Measurements from ENCODE around the gene GRIP1. TPM values are rescaled to one million over a fixed set of nuclear protein-coding genes. Genes with fewer than 3 reads are reported as not detected.

Gene GRIP1
- total and polyA plus RNA-seq, 2 experiments from 2014 or later = 7.7 TPM

DNA sequence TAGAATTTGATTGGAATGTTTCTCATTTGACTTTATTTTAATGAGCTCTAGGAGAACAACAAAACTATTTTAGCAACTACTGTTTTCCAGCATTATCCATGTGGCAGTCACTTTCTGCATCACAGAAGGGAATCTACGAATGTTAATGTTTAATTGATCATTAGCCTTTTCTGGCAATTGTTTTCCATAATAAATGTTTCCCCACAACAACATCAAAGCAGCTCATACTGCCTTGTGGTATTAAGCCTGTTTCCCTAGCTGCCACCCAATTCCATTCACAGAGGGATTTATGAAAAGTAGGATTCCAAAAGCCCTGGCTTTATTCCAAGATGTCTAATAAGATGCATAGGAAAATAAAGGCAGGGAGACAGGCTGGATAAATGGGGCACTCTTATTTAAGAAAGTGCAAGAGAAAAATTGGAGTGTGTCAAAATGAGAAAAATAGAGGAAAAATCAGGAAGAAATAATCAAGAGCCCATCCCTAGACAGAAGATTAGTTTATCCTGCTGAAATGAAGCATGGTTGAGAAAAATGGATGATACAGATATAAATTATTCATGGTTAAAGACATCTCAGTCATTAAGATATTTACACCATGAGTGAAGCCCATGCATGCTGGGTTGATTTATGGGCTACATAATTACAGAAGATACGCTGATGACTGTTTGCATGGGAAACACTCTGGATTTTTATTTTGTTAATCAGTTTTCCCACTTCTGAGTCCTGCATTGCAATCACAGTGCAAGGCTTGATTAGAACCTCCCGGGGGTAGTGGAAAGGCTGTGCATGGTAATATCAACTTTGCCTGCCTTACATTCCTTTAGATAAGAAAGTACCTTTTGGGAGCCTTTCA lies 196.3 kb downstream of the GRIP1 start:
- TF ChIP-seq EZH2 (IDR thresholded peaks at IDR 0.05; ENCODE audit: borderline replicate concordance) (no peak), EZH2phosphoT487 (IDR thresholded peaks at IDR 0.05; ENCODE audit: low read depth, severe bottlenecking, unreplicated experiment) (no peak)
- TF ChIP-seq, protein P1, sequence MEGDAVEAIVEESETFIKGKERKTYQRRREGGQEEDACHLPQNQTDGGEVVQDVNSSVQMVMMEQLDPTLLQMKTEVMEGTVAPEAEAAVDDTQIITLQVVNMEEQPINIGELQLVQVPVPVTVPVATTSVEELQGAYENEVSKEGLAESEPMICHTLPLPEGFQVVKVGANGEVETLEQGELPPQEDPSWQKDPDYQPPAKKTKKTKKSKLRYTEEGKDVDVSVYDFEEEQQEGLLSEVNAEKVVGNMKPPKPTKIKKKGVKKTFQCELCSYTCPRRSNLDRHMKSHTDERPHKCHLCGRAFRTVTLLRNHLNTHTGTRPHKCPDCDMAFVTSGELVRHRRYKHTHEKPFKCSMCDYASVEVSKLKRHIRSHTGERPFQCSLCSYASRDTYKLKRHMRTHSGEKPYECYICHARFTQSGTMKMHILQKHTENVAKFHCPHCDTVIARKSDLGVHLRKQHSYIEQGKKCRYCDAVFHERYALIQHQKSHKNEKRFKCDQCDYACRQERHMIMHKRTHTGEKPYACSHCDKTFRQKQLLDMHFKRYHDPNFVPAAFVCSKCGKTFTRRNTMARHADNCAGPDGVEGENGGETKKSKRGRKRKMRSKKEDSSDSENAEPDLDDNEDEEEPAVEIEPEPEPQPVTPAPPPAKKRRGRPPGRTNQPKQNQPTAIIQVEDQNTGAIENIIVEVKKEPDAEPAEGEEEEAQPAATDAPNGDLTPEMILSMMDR (IDR thresholded peaks at IDR 0.05; ENCODE audit: poor library complexity) = no peak
- no peak overlapping the region for H2AFZ ChIP-seq
- no peaks in the 10 kb centered on the region for H3K27me3 ChIP-seq
- no peak overlapping the region for H3K4me2 ChIP-seq
- no peak for DNase-seq (ENCODE audit: low spot score)
- no peaks in the 10 kb centered on the region for H3K9me3 ChIP-seq (ENCODE audit: low read depth)
- no peaks in the 10 kb centered on the region for H3K4me1 ChIP-seq (ENCODE audit: insufficient read depth)
- no peak overlapping the region for H3K27ac ChIP-seq
- H4K20me1 ChIP-seq (ENCODE audit: insufficient read depth, poor library complexity, severe bottlenecking) = no peaks in the 10 kb centered on the region
- no peaks in the 10 kb centered on the region for H3K79me2 ChIP-seq
- H3K36me3 ChIP-seq (replicated peaks; ENCODE audit: insufficient read depth, low read depth) = no peaks in the 10 kb centered on the region
- WGBS (ENCODE audit: low lambda C conversion rate, missing lambda C conversion rate) = 65% methylated on average over 3 of the region's 3 CpGs
- no peak overlapping the region for H3K4me3 ChIP-seq
- no peaks in the 10 kb centered on the region for H3K9me2 ChIP-seq (replicated peaks; ENCODE audit: insufficient read depth)

DNA sequence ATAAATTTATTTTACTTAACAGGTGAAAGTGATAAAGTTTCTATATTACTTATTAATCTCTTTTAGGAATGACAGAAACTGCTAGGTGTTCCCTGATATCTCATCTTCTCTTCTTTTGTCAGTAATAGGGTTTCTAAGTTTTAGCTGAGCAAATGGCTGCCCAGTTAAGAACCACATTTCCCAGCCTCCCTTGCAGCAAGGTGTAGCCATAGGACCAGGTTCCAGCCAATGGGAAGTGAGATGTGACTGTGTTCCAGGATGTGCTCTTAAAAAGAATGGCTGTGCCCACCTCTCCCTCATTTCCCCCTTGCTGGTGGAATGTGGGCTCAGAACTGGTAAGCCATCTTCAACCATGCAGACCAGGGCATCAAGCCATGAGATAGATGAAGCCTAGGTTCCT lies 210.9 kb downstream of the GRIP1 start:
- Histone ChIP-seq H3K9me3 (ENCODE audit: low read depth) (no peaks in the 10 kb centered on the region), H3K27me3 (no peaks in the 10 kb centered on the region), H3K36me3 (replicated peaks; ENCODE audit: insufficient read depth, low read depth) (no peaks in the 10 kb centered on the region), H3K4me3 (no peak overlapping the region), H3K9me2 (replicated peaks; ENCODE audit: insufficient read depth) (no peaks in the 10 kb centered on the region), H3K4me1 (ENCODE audit: insufficient read depth) (no peaks in the 10 kb centered on the region), H3K4me2 (no peak overlapping the region), H3K79me2 (no peaks in the 10 kb centered on the region), H2AFZ (no peak overlapping the region), H4K20me1 (ENCODE audit: insufficient read depth, poor library complexity, severe bottlenecking) (no peaks in the 10 kb centered on the region), H3K27ac (no peak overlapping the region)
- no peak for DNase-seq (ENCODE audit: low spot score)
- TF ChIP-seq EZH2phosphoT487 (IDR thresholded peaks at IDR 0.05; ENCODE audit: low read depth, severe bottlenecking, unreplicated experiment) = no peak
- TF ChIP-seq, protein P1 (IDR thresholded peaks at IDR 0.05; ENCODE audit: poor library complexity) = no peak
- no peak for TF ChIP-seq EZH2 (IDR thresholded peaks at IDR 0.05; ENCODE audit: borderline replicate concordance)

DNA sequence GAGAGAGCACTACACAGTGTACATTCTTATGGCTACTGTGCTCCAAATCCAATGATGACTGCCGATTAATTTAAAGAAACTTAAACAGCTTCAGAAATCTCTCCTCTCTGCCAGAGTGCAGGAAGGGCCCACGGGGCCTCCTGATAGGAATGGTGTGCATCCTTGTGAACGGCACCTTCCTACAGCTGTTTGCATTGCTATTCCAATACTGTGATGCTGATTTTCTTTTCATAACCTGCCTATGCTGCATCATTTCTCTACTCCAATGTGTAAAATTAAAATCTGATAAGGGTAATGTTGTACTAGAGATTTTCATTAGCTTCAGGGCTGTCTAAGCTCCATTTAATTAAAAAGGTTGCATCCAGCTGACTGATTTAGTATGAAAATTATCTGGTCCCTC lies 217.5 kb downstream of the GRIP1 start:
- no peak for TF ChIP-seq EZH2 (IDR thresholded peaks at IDR 0.05; ENCODE audit: borderline replicate concordance)
- TF ChIP-seq EZH2phosphoT487 (IDR thresholded peaks at IDR 0.05; ENCODE audit: low read depth, severe bottlenecking, unreplicated experiment) = no peak
- TF ChIP-seq, protein P1 (IDR thresholded peaks at IDR 0.05; ENCODE audit: poor library complexity) = no peak
- H3K4me2 ChIP-seq = no peak overlapping the region
- 63% methylated on average over 3 of the region's 3 CpGs for WGBS (ENCODE audit: low lambda C conversion rate, missing lambda C conversion rate)

More for the DNA sequence above, 217.5 kb downstream of the GRIP1 start:
- H3K27me3 ChIP-seq = no peaks in the 10 kb centered on the region
- no peak overlapping the region for H3K27ac ChIP-seq
- H3K4me3 ChIP-seq = no peak overlapping the region
- DNase-seq (ENCODE audit: low spot score) = no peak
- no peaks in the 10 kb centered on the region for H3K36me3 ChIP-seq (replicated peaks; ENCODE audit: insufficient read depth, low read depth)
- no peaks in the 10 kb centered on the region for H4K20me1 ChIP-seq (ENCODE audit: insufficient read depth, poor library complexity, severe bottlenecking)
- H3K9me3 ChIP-seq (ENCODE audit: low read depth) = no peaks in the 10 kb centered on the region
- no peaks in the 10 kb centered on the region for H3K9me2 ChIP-seq (replicated peaks; ENCODE audit: insufficient read depth)
- H2AFZ ChIP-seq = no peak overlapping the region
- H3K4me1 ChIP-seq (ENCODE audit: insufficient read depth) = no peaks in the 10 kb centered on the region
- no peaks in the 10 kb centered on the region for H3K79me2 ChIP-seq

Data from hepatocyte (in vitro differentiated cells).